ENCODE data around the gene ADCK2. TPM values are rescaled to one million over a fixed set of nuclear protein-coding genes. Genes with fewer than 3 reads are reported as not detected.

The ADCK2 gene
- total RNA-seq, 4 donors from 2014 or later: 48.0 to 65.9 (median 57.0) TPM

GRCh38 chr7:140684066-140684950 is 11.6 kb downstream of the ADCK2 start:
- 89 to 95% methylated on average over 20 of the region's 20 CpGs for WGBS, 2 donors
- intact Hi-C loops (cut with DNase I; ENCODE audit: low total_unique reads): no loop called here
- H3K4me3 ChIP-seq (ENCODE audit: low read depth, poor library complexity, severe bottlenecking): no peak overlapping the region
- TF ChIP-seq CTCF (IDR thresholded peaks at IDR 0.05) (no peak), POLR2A (IDR thresholded peaks at IDR 0.05) (no peak)
- DNase-seq (ENCODE audit: low spot score in 2 of 2): peak in 1 of 2 donors; percentile 83

DNA sequence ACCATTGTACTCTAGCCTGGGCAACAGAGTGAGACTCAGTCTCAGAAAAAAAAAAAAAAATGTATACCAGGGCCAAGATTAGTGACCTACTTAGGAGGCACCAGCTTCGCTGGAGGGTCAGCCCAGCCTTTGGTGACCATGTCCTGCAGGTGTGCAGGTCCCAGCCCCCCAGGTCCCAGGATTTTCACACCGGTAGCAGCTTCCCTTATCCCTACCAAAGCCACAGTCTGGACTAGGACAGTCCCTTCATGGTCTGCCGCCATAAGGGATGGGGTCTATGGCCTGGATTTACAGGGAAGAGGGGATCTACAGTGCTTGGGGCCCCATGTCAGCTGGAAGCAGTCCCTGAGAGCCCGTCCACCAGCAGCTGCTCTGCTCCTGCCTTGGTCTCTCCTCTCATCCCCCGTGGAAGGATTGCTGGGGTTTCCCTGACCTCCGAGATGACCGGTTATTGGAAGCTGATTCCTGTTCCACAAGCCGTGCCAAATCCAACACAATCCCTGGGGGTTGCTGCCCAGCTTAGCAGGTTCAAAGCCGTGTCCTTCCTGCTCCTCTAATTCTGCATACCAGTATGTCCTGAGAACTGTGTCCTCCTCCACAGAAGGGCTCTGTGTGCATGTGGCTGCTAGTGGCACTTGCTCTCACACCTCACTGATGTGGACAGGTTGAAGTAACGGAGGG is 12.8 kb downstream of the ADCK2 start:
- 70 to 87% methylated on average over 9 to 10 of the region's 10 CpGs for whole genome bisulfite sequencing, 2 donors
- no peak for DNase-seq (ENCODE audit: low spot score in 2 of 2)

GRCh38 chr7:140686921-140687320 is 14.2 kb downstream of the ADCK2 start:
- TF ChIP-seq CTCF (IDR thresholded peaks at IDR 0.05): no peak
- TF ChIP-seq POLR2A (IDR thresholded peaks at IDR 0.05): no peak
- WGBS, 2 donors: 95% methylated on average over 11 of the region's 11 CpGs
- DNase-seq (ENCODE audit: low spot score in 2 of 2): no peak
- H3K4me3 ChIP-seq (ENCODE audit: low read depth, poor library complexity, severe bottlenecking): no peak overlapping the region
- intact Hi-C loops (cut with DNase I; ENCODE audit: low total_unique reads): no loop called here

More for the DNA sequence above, 12.8 kb downstream of the ADCK2 start:
- no peak overlapping the region for H3K4me3 ChIP-seq (ENCODE audit: low read depth, poor library complexity, severe bottlenecking)
- intact Hi-C loops (cut with DNase I; ENCODE audit: low total_unique reads): no loop called here
- TF ChIP-seq POLR2A (IDR thresholded peaks at IDR 0.05) (no peak), CTCF (IDR thresholded peaks at IDR 0.05) (no peak)

GRCh38 chr7:140688341-140688740 is 15.6 kb downstream of the ADCK2 start:
- TF ChIP-seq CTCF (IDR thresholded peaks at IDR 0.05): no peak
- no peak for TF ChIP-seq POLR2A (IDR thresholded peaks at IDR 0.05)
- no peak for DNase-seq (ENCODE audit: low spot score in 2 of 2)
- 92% methylated on average over 5 to 6 of the region's 6 CpGs for WGBS, 2 donors
- intact Hi-C loops (cut with DNase I; ENCODE audit: low total_unique reads): no loop called here
- H3K4me3 ChIP-seq (ENCODE audit: low read depth, poor library complexity, severe bottlenecking): no peak overlapping the region

DNA sequence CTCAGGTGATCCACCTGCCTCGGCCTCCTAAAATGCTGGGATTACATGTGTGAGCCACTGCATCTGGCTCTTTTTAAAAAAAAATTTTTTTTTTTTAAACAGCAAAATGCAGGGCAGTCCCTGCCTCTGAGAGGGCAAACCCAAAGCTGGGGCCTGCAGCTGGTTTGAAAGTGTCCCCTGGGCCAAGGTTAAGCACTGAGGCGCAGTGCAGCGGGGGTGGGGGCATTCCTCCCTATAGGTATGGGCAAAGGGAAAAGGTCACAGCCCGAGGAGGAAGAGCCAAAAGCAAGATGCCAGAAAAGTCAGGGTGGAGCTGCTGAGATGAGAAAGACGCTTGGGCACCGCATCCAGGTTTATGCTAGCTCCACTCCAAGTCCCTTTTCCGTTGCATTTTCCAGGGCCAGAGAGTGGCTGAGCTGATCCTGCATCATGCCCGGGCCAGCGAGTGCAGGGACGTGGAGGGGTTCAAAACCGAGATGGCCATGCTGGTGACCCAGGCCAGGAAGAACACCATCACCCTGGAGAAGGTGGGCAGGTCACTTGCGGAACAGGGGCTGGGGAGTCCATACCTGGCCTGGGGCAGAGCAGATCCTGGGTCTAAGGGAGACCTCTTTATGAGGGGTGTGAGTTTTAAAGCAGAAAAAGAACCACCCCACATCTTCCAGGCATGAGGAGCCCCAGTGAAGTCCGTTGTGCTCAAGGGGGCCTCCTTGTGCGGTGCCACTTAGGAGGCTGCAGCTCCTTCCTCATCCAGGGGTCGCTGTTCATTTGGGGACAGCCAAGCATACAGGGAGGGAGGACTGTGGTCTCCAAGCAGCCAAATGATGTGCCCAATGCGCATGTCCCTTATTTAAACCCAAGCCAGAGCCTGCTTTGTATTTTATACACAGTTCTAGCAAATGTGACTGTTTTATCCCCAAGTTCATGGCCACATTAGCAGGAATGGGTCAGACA is 16.7 kb downstream of the ADCK2 start:
- no peak for TF ChIP-seq CTCF (IDR thresholded peaks at IDR 0.05)
- no peak for TF ChIP-seq POLR2A (IDR thresholded peaks at IDR 0.05)
- no peak for DNase-seq (ENCODE audit: low spot score in 2 of 2)
- intact Hi-C loops (cut with DNase I; ENCODE audit: low total_unique reads): no loop called here
- whole genome bisulfite sequencing, 2 donors: 93 to 96% methylated on average over 16 of the region's 16 CpGs
- H3K4me3 ChIP-seq (ENCODE audit: low read depth, poor library complexity, severe bottlenecking): no peak overlapping the region
